Measurements from ENCODE around the gene JARID2. TPM values are rescaled to one million over a fixed set of nuclear protein-coding genes. Genes with fewer than 3 reads are reported as not detected.

JARID2 gene
- total RNA-seq, 1 experiment from 2014 or later = 180 TPM

DNA sequence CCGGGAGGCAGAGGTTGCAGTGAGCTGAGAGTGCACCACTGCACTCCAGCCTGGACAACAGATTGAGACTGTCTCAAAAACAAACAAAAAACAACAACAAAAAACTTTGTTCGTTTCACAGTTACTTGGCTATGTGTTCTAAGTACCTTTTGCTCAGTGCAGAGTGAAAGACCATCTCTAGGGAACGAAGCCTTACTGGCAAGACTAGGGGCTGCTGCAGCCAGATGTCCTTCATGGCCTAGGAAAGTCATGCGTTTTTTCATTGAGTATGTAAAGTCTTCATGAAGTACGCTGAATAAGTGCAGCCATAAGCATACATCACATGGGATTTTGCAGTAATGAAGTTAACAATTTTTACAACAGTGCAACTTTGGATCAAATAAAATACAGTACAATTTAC lies 111.1 kb downstream of the JARID2 start:
- H3K4me1 Mint-ChIP-seq = peaks cover 74% of the 10 kb centered on the region
- no peak overlapping the region for H3K4me3 Mint-ChIP-seq
- TF ChIP-seq ZNF219 (CRISPR knock-in tag; IDR thresholded peaks at IDR 0.05; ENCODE audit: borderline replicate concordance) (no peak), SP1 (CRISPR knock-in tag; conservative IDR thresholded peaks at IDR 0.05) (no peak), CREM (CRISPR knock-in tag; IDR thresholded peaks at IDR 0.05) (no peak), FOXK1 (CRISPR knock-in tag; IDR thresholded peaks at IDR 0.05) (no peak)
- TF ChIP-seq, protein P1, sequence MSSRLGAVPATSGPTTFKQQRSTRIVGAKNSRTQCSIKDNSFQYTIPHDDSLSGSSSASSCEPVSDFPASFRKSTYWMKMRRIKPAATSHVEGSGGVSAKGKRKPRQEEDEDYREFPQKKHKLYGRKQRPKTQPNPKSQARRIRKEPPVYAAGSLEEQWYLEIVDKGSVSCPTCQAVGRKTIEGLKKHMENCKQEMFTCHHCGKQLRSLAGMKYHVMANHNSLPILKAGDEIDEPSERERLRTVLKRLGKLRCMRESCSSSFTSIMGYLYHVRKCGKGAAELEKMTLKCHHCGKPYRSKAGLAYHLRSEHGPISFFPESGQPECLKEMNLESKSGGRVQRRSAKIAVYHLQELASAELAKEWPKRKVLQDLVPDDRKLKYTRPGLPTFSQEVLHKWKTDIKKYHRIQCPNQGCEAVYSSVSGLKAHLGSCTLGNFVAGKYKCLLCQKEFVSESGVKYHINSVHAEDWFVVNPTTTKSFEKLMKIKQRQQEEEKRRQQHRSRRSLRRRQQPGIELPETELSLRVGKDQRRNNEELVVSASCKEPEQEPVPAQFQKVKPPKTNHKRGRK (CRISPR knock-in tag; IDR thresholded peaks at IDR 0.05; ENCODE audit: borderline replicate concordance) = no peak
- ATAC-seq (no peak), DNase-seq (ENCODE audit: low spot score) (no peak)
- H3K36me3 Mint-ChIP-seq = no peaks in the 10 kb centered on the region
- H3K27ac Mint-ChIP-seq = peak overlapping the region; percentile 47
- no peaks in the 10 kb centered on the region for H3K9me3 Mint-ChIP-seq
- POLR2A ChIA-PET = no interaction called here
- CTCF ChIA-PET = no interaction called here
- H3K27me3 Mint-ChIP-seq (ENCODE audit: low read depth) = no peaks in the 10 kb centered on the region

DNA sequence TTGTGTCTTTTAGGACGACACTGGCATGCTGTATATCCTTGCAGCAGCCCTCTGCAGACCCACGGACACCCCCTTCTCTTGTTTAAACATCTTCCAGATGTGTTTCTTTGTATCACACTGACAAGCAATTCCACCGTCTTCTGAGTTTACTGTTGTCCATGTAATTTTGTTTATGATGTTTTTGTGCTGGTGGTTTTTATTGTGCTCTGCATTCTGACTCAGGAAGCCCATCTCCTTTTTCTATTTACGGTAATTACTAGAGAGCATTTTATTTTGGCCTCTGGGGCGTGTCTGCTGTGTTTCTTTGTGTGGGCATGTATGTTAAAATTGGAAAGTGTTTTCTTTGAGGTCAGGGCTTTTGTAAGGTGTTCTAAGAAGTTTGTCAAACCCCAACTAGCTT lies 111.9 kb downstream of the JARID2 start:
- DNase-seq (ENCODE audit: low spot score) (no peak), ATAC-seq (no peak)
- Mint-ChIP-seq H3K27ac (peak overlapping the region; percentile 2; the same call in 1 of the 2 replicates), H3K9me3 (no peaks in the 10 kb centered on the region), H3K27me3 (ENCODE audit: low read depth) (no peaks in the 10 kb centered on the region), H3K4me3 (no peak overlapping the region), H3K4me1 (peaks cover 65% of the 10 kb centered on the region), H3K36me3 (no peaks in the 10 kb centered on the region)
- ChIA-PET CTCF (no interaction called here), POLR2A (interaction anchor here (0.5 kb wide), 1 partner anchor 23 kb away, joined by 3 read pairs; no protein-coding TSS in a partner anchor)
- TF ChIP-seq TP53 (CRISPR knock-in tag; IDR thresholded peaks at IDR 0.05) (no peak), SOX15 (CRISPR knock-in tag; IDR thresholded peaks at IDR 0.05) (no peak), ZNF396 (CRISPR knock-in tag; IDR thresholded peaks at IDR 0.05; ENCODE audit: borderline replicate concordance) (no peak), PRRX2 (CRISPR knock-in tag; IDR thresholded peaks at IDR 0.05) (no peak), OVOL2 (CRISPR knock-in tag; IDR thresholded peaks at IDR 0.05; ENCODE audit: borderline replicate concordance) (no peak), ZNF121 (CRISPR knock-in tag; IDR thresholded peaks at IDR 0.05) (no peak), ZNF423 (CRISPR knock-in tag; IDR thresholded peaks at IDR 0.05) (no peak)
- TF ChIP-seq, protein P2, sequence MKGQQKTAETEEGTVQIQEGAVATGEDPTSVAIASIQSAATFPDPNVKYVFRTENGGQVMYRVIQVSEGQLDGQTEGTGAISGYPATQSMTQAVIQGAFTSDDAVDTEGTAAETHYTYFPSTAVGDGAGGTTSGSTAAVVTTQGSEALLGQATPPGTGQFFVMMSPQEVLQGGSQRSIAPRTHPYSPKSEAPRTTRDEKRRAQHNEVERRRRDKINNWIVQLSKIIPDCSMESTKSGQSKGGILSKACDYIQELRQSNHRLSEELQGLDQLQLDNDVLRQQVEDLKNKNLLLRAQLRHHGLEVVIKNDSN (CRISPR knock-in tag; IDR thresholded peaks at IDR 0.05) = no peak
- TF ChIP-seq, protein P3, sequence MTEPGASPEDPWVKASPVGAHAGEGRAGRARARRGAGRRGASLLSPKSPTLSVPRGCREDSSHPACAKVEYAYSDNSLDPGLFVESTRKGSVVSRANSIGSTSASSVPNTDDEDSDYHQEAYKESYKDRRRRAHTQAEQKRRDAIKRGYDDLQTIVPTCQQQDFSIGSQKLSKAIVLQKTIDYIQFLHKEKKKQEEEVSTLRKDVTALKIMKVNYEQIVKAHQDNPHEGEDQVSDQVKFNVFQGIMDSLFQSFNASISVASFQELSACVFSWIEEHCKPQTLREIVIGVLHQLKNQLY (CRISPR knock-in tag; IDR thresholded peaks at IDR 0.05) = no peak
- TF ChIP-seq, protein P4, sequence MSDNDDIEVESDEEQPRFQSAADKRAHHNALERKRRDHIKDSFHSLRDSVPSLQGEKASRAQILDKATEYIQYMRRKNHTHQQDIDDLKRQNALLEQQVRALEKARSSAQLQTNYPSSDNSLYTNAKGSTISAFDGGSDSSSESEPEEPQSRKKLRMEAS (CRISPR knock-in tag; IDR thresholded peaks at IDR 0.05) = no peak

DNA sequence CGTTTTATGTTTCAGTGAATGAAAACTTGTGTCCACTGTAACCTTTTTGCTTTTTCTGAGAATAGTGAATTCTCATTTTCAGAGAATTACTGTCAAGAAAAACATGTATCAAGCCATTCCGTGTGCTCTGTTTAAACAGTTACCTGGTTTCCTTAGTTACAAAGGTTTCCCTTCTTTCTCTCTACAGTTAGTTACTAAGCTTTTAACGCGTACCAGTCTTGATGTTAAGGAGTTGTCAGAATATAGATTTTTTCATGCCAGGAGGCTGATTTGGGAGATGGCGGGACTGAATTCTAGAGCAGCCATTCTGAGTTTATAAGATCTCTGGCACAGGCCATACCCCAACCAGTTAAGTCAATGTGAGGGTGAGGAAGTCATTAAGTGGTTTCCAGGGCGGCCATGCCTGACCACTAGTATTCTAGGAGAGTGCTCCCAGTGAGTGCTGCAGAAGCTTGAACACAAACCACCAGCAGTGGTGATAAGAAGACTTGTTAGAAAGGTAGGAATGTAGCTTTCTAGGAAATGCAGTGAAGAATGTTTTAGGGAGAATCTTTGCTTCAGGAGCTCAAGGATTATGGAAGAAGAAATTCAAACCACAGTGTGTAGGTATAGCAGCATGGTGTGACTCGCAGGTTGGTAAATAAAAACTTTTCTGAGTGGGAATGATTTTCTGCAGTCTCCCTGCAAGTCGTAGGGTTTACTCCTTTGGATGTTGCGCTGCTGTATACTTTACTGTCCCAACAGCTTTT lies 112.9 kb downstream of the JARID2 start:
- ATAC-seq (peak; percentile 12; the same call in 1 of the 2 replicates), DNase-seq (ENCODE audit: low spot score) (no peak)
- no peaks in the 10 kb centered on the region for H3K36me3 Mint-ChIP-seq
- ChIA-PET CTCF (no interaction called here), POLR2A (interaction anchor here (1.5 kb wide), 1 partner anchor 12 kb away, joined by 4 read pairs; no protein-coding TSS in a partner anchor)
- no peak overlapping the region; the same call in 1 of the 2 replicates for H3K4me3 Mint-ChIP-seq
- H3K4me1 Mint-ChIP-seq = peaks cover 55% of the 10 kb centered on the region
- H3K9me3 Mint-ChIP-seq = no peaks in the 10 kb centered on the region
- H3K27me3 Mint-ChIP-seq (ENCODE audit: low read depth) = no peaks in the 10 kb centered on the region
- peak overlapping the region; percentile 91 for H3K27ac Mint-ChIP-seq
- TF ChIP-seq, protein P5, sequence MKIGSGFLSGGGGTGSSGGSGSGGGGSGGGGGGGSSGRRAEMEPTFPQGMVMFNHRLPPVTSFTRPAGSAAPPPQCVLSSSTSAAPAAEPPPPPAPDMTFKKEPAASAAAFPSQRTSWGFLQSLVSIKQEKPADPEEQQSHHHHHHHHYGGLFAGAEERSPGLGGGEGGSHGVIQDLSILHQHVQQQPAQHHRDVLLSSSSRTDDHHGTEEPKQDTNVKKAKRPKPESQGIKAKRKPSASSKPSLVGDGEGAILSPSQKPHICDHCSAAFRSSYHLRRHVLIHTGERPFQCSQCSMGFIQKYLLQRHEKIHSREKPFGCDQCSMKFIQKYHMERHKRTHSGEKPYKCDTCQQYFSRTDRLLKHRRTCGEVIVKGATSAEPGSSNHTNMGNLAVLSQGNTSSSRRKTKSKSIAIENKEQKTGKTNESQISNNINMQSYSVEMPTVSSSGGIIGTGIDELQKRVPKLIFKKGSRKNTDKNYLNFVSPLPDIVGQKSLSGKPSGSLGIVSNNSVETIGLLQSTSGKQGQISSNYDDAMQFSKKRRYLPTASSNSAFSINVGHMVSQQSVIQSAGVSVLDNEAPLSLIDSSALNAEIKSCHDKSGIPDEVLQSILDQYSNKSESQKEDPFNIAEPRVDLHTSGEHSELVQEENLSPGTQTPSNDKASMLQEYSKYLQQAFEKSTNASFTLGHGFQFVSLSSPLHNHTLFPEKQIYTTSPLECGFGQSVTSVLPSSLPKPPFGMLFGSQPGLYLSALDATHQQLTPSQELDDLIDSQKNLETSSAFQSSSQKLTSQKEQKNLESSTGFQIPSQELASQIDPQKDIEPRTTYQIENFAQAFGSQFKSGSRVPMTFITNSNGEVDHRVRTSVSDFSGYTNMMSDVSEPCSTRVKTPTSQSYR (CRISPR knock-in tag; IDR thresholded peaks at IDR 0.05) = no peak
- TF ChIP-seq ZNF263 (CRISPR knock-in tag; IDR thresholded peaks at IDR 0.05; ENCODE audit: low read depth) (peak; percentile 28; the same call in 1 of the 2 replicates), ZNF232 (CRISPR knock-in tag; IDR thresholded peaks at IDR 0.05) (no peak), FOXP1 (CRISPR knock-in tag; IDR thresholded peaks at IDR 0.05; ENCODE audit: borderline replicate concordance) (no peak)
- TF ChIP-seq, protein P6, sequence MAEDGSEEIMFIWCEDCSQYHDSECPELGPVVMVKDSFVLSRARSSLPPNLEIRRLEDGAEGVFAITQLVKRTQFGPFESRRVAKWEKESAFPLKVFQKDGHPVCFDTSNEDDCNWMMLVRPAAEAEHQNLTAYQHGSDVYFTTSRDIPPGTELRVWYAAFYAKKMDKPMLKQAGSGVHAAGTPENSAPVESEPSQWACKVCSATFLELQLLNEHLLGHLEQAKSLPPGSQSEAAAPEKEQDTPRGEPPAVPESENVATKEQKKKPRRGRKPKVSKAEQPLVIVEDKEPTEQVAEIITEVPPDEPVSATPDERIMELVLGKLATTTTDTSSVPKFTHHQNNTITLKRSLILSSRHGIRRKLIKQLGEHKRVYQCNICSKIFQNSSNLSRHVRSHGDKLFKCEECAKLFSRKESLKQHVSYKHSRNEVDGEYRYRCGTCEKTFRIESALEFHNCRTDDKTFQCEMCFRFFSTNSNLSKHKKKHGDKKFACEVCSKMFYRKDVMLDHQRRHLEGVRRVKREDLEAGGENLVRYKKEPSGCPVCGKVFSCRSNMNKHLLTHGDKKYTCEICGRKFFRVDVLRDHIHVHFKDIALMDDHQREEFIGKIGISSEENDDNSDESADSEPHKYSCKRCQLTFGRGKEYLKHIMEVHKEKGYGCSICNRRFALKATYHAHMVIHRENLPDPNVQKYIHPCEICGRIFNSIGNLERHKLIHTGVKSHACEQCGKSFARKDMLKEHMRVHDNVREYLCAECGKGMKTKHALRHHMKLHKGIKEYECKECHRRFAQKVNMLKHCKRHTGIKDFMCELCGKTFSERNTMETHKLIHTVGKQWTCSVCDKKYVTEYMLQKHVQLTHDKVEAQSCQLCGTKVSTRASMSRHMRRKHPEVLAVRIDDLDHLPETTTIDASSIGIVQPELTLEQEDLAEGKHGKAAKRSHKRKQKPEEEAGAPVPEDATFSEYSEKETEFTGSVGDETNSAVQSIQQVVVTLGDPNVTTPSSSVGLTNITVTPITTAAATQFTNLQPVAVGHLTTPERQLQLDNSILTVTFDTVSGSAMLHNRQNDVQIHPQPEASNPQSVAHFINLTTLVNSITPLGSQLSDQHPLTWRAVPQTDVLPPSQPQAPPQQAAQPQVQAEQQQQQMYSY (CRISPR knock-in tag; IDR thresholded peaks at IDR 0.05) = no peak
- TF ChIP-seq, protein P7, sequence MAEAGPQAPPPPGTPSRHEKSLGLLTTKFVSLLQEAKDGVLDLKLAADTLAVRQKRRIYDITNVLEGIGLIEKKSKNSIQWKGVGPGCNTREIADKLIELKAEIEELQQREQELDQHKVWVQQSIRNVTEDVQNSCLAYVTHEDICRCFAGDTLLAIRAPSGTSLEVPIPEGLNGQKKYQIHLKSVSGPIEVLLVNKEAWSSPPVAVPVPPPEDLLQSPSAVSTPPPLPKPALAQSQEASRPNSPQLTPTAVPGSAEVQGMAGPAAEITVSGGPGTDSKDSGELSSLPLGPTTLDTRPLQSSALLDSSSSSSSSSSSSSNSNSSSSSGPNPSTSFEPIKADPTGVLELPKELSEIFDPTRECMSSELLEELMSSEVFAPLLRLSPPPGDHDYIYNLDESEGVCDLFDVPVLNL (CRISPR knock-in tag; IDR thresholded peaks at IDR 0.05; ENCODE audit: borderline replicate concordance, low read depth) = no peak

Data from WTC11 (cell line).